Measurements from ENCODE around the gene ITCH.
A peak's percentile ranks its signal among the peaks of the same experiment; 100 is the strongest.

Gene ITCH

DNA sequence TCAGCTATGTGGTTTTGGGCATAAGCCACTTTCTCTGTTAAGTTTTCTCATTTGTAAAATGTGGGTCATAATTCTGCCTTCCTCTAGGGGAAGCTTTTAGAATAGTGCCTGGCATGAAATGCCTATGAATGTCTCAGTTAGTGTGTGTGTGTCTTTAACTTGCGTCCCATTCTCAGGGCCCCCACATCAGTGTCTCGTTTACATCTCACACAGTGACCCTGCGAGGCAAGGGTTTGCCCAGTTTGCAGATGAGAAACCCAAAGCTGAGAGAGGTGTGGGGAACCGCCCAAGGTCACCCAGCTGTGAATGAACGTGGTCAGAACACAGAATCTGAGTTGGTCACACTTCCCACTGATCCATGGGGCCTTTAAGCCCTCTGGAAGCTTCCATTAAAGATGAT lies 167.3 kb downstream of the ITCH start:
- DNase-seq (ENCODE audit: low read depth in 2 of 2) = no peak

DNA sequence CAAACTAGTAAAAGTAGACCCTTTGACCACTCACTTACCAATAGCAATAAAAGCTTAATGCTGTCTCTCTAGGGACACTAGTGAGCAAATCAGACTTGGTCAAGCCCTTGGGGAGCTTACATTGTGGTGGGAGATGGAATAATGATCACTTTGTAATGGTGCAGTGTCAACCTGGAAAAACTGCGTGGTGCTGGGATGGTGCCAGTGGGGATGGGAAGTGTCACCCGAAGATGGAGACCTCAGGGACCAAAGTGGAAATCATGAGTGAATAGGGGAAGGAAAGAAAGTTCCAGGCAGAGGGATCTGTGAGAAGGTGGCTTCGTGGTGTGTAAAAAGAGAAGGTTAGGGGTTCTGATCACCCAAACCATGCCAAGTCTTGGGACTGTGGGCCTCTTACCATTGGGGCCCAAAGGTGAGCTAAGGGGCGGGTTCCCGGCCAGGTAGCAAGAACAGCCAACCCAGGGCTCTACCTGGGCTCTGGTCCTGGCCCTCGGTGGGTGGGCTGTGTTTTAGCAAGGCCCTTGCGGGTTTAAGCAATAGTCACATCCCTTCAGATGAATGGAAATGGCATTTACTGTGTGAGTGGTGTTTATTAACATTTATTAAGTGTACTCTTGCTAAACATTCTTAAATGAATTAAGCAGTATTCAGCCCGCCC lies 168.7 kb downstream of the ITCH start:
- DNase-seq (ENCODE audit: low read depth in 2 of 2) = no peak

GRCh38 chr20:34532320-34532719 lies 169.2 kb downstream of the ITCH start:
- no peak for DNase-seq (ENCODE audit: low read depth in 2 of 2)

DNA sequence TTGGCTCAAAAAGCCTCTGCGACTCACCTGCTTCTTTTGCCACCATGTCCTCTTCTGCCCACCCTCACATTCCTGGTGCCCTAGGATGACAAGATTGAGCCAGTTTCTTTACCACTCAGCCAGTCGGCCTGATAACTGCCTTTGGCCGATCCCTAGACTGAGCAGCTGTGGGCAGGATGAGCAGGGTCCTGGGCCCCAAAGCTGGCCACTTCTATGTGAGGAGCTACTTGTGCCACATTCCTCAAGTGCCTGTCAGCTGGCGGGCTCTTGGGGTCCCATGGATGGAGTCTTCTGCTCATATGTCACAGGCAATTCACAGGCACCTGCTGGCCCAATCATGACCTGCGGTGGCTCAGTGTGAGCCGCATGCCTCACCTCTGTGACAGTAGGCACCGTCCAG lies 169.7 kb downstream of the ITCH start:
- DNase-seq (ENCODE audit: low read depth in 2 of 2) = no peak

GRCh38 chr20:34534391-34535165 lies 171.5 kb downstream of the ITCH start:
- DNase-seq (ENCODE audit: low read depth in 2 of 2) = no peak

GRCh38 chr20:34535301-34535840 lies 172.3 kb downstream of the ITCH start:
- no peak for DNase-seq (ENCODE audit: low read depth in 2 of 2)

- no peak for DNase-seq (ENCODE audit: low read depth in 2 of 2)
These were observed 172.8 kb downstream of the ITCH start for GRCh38 chr20:34535857-34536256.

DNA sequence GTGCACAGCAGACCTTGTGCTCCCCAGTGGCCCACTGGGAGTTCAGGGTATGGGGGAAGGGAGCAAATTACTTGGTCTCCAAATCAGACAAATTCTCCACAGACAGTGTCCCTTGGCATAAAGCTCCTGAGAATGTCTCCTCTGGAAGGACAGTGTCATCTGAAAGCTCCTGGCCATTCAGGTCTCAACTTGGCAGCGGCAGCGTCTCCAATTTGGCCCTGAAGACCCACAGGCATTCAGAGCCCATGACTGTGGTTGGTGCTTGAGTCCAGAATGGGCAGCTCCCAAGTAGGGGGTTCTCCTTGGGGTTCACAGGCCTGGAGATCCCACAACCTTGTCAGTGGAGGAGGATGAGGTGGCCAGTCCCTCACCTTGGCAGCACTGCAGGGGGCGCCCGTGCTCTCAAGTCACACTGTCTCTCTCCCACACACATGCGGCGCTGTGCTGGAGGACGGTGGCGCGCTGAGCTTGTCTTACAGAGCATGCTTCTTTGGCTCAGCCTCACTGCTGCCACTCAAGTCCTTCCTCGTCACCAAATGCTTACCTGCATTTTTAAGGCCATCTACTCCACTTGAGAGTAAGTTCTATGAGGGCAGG lies 173.8 kb downstream of the ITCH start:
- peak; percentile 23 to 38 for DNase-seq (ENCODE audit: low read depth in 2 of 2)

DNA sequence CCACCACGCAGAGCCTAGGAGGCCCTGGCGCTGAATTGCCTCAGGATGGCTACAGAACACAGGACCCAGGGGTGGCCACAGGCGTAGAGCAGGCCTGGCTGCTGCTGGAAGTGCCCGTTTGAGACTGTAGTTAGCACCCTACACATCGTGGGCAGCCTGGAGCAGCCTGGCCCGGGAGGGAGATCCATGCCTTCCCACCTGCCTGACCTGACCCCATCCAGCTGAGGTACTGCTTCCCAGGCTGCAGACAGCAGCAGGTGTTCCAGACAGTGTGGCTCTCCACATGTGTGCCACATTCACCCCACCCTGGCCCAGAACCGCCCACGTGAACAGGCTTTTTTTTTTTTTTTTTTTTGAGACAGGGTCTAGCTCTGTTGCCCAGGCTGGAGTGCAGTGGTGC lies 174.6 kb downstream of the ITCH start:
- no peak for DNase-seq (ENCODE audit: low read depth in 2 of 2)

DNA sequence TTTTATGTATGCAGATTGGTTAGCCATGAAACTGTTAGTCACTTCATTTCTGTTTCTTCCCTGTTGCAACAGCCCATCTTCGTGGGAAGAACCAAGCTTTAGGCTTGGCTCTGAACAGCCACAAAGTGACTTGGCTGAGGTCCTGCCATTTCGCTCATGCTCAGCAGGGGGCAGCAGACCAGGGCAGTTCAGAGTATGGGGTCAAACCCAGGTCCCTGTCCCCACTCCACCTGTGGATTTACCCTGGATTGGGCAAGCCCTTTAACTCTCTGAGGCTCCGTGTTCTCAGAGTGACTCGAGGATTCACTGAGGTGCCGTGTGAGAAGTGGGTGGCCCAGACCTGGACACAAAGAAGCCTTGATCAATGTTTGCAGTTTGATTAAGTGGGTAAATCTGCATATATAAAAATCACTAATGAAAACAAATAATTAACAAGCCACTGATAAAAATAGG lies 175.6 kb downstream of the ITCH start:
- DNase-seq (ENCODE audit: low read depth in 2 of 2) = peak; percentile 23 to 50

DNA sequence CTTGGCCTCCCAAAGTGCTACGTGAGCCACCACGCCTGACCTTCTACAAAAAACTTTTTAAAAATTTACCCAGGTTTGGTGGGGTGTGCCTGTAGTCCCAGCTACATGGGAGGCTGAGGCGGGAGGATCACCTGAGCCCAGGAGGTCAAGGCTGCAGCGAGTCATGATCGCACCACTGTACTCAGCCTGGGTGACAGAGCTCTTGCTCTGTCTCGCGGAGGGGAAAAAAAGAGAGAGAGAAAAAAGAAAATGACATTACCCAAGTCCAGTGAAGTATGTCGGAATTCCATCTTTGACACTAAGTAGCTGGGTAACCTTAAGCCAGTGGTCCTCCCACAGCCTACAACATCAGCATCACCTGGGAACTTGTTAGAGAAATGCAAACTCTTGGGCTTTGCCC lies 176.7 kb downstream of the ITCH start:
- DNase-seq (ENCODE audit: low read depth in 2 of 2) = no peak

- no peak for DNase-seq (ENCODE audit: low read depth in 2 of 2)
These were observed 177.7 kb downstream of the ITCH start for GRCh38 chr20:34540596-34541263.

DNA sequence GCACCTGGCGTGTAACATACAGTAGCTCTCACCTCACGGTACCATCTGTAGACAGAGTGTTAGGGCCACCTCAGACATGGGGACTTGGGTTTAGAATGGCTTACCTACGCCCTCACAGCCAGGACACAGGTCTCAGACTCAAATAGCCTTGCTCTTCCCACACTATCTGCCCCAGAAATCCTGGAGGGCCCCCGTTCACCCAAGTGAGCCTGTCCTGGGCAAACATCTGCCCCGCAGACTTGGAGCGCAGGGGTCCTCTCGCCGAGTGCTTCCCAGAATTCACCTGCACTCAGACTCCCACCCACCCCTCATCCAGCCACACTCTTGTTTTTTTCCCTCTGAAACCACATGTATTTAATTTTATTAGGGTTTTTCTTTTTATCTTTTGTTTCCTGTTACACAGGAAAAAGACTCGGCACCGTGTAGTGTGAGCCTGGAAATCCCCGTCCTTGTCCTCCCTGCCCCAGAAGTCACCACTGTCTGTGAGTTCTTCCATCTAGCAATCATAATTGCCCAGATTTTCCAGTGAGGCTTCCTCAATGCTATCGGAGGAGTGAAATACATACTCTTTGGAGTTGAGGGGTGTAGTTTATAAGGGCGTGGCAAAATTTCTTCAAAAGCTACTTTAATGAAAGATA lies 178.3 kb downstream of the ITCH start:
- no peak for DNase-seq (ENCODE audit: low read depth in 2 of 2)

- DNase-seq (ENCODE audit: low read depth in 2 of 2) = no peak
These were observed 178.8 kb downstream of the ITCH start for GRCh38 chr20:34541917-34542316.

DNA sequence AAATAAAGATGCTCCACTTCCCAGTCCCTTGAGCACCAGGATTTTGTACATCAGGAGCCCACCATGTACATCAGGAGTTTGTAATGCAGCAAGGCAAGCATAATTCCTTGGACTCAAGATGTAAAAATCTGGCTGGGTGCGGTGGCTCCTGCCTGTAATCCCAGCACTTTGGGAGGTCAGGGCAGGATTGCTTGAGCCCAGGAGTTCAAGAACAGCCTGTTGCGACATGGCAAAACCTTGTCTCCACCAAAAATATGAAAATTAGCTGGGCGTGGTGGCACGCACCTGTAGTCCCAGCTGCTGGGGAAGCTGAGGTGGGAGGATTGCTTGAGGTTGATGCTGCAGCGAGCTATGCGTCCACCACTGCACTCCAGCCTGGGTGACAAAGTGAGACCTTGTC lies 179.4 kb downstream of the ITCH start:
- DNase-seq (ENCODE audit: low read depth in 2 of 2) = no peak

- no peak for DNase-seq (ENCODE audit: low read depth in 2 of 2)
These were observed 180.5 kb downstream of the ITCH start for GRCh38 chr20:34543463-34544056.

GRCh38 chr20:34544109-34544796 lies 181.2 kb downstream of the ITCH start:
- no peak for DNase-seq (ENCODE audit: low read depth in 2 of 2)

- no peak for DNase-seq (ENCODE audit: low read depth in 2 of 2)
These were observed 183.7 kb downstream of the ITCH start for GRCh38 chr20:34546751-34547181.

DNA sequence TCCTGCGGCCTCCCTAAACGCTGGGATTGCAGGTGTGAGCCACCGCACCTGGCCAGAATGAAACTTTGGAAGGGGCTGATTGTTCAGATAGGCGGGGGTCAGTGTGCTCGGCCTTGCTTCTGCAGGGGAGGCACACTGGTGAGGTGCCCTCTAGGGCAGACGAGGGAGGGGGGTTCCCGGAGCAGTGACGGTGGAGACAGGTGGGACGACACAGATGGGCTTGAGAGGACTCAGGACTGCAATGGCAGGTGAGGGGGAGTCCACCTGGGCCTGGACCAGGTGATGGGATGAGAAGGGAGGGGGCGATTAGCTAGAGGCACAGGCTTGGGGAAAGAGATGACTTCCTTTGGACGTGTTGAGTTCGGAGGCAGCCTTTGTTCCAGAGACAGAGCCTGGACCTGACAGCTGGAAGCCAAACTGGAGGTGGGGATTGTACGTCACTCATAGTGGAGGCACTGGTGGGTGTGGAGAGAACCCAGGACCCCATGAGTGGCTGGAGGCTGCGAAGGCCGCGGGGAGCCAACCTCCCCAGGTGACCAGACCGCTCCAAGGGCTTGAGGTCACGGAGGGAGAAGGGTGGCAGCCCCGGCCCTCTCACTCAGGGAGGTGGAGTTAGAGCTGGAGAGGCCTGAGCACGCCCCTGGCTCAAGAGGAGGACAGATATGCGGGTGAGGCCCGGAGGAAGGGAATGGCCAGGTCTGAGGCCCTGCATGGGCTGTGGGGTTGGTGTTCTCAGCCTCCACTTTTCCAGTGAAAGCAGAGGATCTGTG lies 185.0 kb downstream of the ITCH start:
- DNase-seq (ENCODE audit: low read depth in 2 of 2) = no peak
